ENCODE results near the gene PCDHB16. TPM values are rescaled to one million over a fixed set of nuclear protein-coding genes. Genes with fewer than 3 reads are reported as not detected.
"Not testable (repeated sequence)": the region's sequence is repeated elsewhere in the genome, so short reads cannot be mapped to it uniquely, and the experiment has no call there.

The PCDHB16 gene
- total RNA-seq, 2 donors from 2014 or later, result 0.18 to 4.4 TPM

- WGBS, result 37% methylated on average over 33 of the region's 33 CpGs
- Histone ChIP-seq H3K27ac (no peak overlapping the region), H3K4me1 (replicated peaks) (no peaks in the 10 kb centered on the region), H3K4me3 (no peak overlapping the region), H3K27me3 (replicated peaks; ENCODE audit: insufficient read depth) (no peaks in the 10 kb centered on the region), H3K9me3 (no peaks in the 10 kb centered on the region), H3K36me3 (no peaks in the 10 kb centered on the region)
- TF ChIP-seq CTCF (IDR thresholded peaks at IDR 0.05) (no peak), POLR2AphosphoS5 (IDR thresholded peaks at IDR 0.05) (no peak), POLR2A (IDR thresholded peaks at IDR 0.05) (no peak)
- intact Hi-C loops (cut with DNase I), result no loop called here
- no peak for DNase-seq (ENCODE audit: low spot score)
These were observed 31.8 kb upstream of the PCDHB16 start for GRCh38 chr5:141150224-141150992.

- TF ChIP-seq POLR2A (IDR thresholded peaks at IDR 0.05) (no peak), POLR2AphosphoS5 (IDR thresholded peaks at IDR 0.05) (no peak), CTCF (IDR thresholded peaks at IDR 0.05) (no peak)
- DNase-seq (ENCODE audit: low spot score), result no peak
- H3K4me1 ChIP-seq (replicated peaks), result no peaks in the 10 kb centered on the region
- 36% methylated on average over 13 of the region's 13 CpGs for WGBS
- intact Hi-C loops (cut with DNase I), result no loop called here
- H3K4me3 ChIP-seq, result no peak overlapping the region
- H3K27ac ChIP-seq, result no peak overlapping the region
- no peaks in the 10 kb centered on the region for H3K9me3 ChIP-seq
- H3K36me3 ChIP-seq, result no peaks in the 10 kb centered on the region
- no peaks in the 10 kb centered on the region for H3K27me3 ChIP-seq (replicated peaks; ENCODE audit: insufficient read depth)
These were observed 31.2 kb upstream of the PCDHB16 start for GRCh38 chr5:141150993-141151325.

- DNase-seq (ENCODE audit: low spot score); H3K9me3 ChIP-seq; H3K27ac ChIP-seq; H3K27me3 ChIP-seq (replicated peaks; ENCODE audit: insufficient read depth); H3K4me1 ChIP-seq (replicated peaks); H3K4me3 ChIP-seq; intact Hi-C loops (cut with DNase I); H3K36me3 ChIP-seq: not testable (repeated sequence)
- 29% methylated on average over 35 of the region's 41 CpGs for WGBS
These were observed 30.6 kb upstream of the PCDHB16 start for GRCh38 chr5:141151632-141152031.

GRCh38 chr5:141152096-141152495 is 30.1 kb upstream of the PCDHB16 start:
- DNase-seq (ENCODE audit: low spot score); H3K27me3 ChIP-seq (replicated peaks; ENCODE audit: insufficient read depth); intact Hi-C loops (cut with DNase I); H3K36me3 ChIP-seq; H3K27ac ChIP-seq; H3K9me3 ChIP-seq; H3K4me1 ChIP-seq (replicated peaks); H3K4me3 ChIP-seq: not testable (repeated sequence)
- 18% methylated on average over 23 of the region's 36 CpGs for WGBS

GRCh38 chr5:141155540-141156374 is 26.4 kb upstream of the PCDHB16 start:
- 31% methylated on average over 21 of the region's 21 CpGs for WGBS
- no peak for DNase-seq (ENCODE audit: low spot score)
- Histone ChIP-seq H3K27me3 (replicated peaks; ENCODE audit: insufficient read depth) (no peaks in the 10 kb centered on the region), H3K9me3 (no peaks in the 10 kb centered on the region), H3K27ac (no peak overlapping the region), H3K4me1 (replicated peaks) (no peaks in the 10 kb centered on the region), H3K36me3 (no peaks in the 10 kb centered on the region), H3K4me3 (no peak overlapping the region)
- TF ChIP-seq CTCF (IDR thresholded peaks at IDR 0.05), result no peak
- no peak for TF ChIP-seq POLR2A (IDR thresholded peaks at IDR 0.05)
- intact Hi-C loops (cut with DNase I), result no loop called here

GRCh38 chr5:141157356-141157755 is 24.8 kb upstream of the PCDHB16 start:
- intact Hi-C loops (cut with DNase I); H3K27me3 ChIP-seq (replicated peaks; ENCODE audit: insufficient read depth); H3K4me3 ChIP-seq; H3K36me3 ChIP-seq; H3K27ac ChIP-seq; H3K9me3 ChIP-seq; DNase-seq (ENCODE audit: low spot score); H3K4me1 ChIP-seq (replicated peaks): not testable (repeated sequence)
- WGBS, result 29% methylated on average over 35 of the region's 38 CpGs

- 26% methylated on average over 22 of the region's 28 CpGs for WGBS
- H3K4me1 ChIP-seq (replicated peaks); H3K36me3 ChIP-seq; intact Hi-C loops (cut with DNase I); H3K9me3 ChIP-seq; DNase-seq (ENCODE audit: low spot score); H3K27ac ChIP-seq; H3K4me3 ChIP-seq; H3K27me3 ChIP-seq (replicated peaks; ENCODE audit: insufficient read depth): not testable (repeated sequence)
These were observed 24.3 kb upstream of the PCDHB16 start for GRCh38 chr5:141157901-141158300.
